Naive thymus-derived CD4-positive, alpha-beta T cell (primary cell): ENCODE data around the gene SCN2A. TPM values are rescaled to one million over a fixed set of nuclear protein-coding genes. Genes with fewer than 3 reads are reported as not detected.
"Not testable (repeated sequence)": the region's sequence is repeated elsewhere in the genome, so short reads cannot be mapped to it uniquely, and the experiment has no call there.

Experiments used
- ATAC-seq: fragments of 150-1000 bp; cut with Tn5 transposase; 2 replicates; pipeline ENCODE4 v1.10.0; 2021; ENCODE audit warnings: mild to moderate bottlenecking, moderate library complexity
- CTCF ChIA-PET: fragments of 350-600 bp; sonication (Branson Sonifier 250); formaldehyde crosslinking; loops from one replicate; lab custom pipeline; 2021; ENCODE audit warnings: antibody characterized with exemption; lab: Charles Lee
- POLR2A ChIA-PET: fragments of 350-600 bp; sonication (Branson Sonifier 250); formaldehyde crosslinking; loops from one replicate; lab custom pipeline; 2021; ENCODE audit warnings: antibody characterized with exemption, inconsistent platforms; lab: Charles Lee
- DNase-seq, 9 donors: peaks; one replicate each; pipeline versions ENCODE4 v3.0.0 to v3.0.0-alpha.2; 2020 to 2022; ENCODE audit warnings: mixed read lengths in 1 of 9
- H3K27ac ChIP-seq: one replicate; pipeline ENCODE4 v1.7.0; 2013; ENCODE audit warnings: mild to moderate bottlenecking, low read depth, low read length, moderate library complexity
- H3K27me3 ChIP-seq, 2 donors: one replicate each; pipeline ENCODE4 v1.7.0; 2013; ENCODE audit warnings: low read length in 2 of 2, mild to moderate bottlenecking in 2 of 2, moderate library complexity in 2 of 2; ENCODE audit not compliant: control insufficient read depth in 2 of 2, insufficient read depth in 2 of 2
- H3K36me3 ChIP-seq, 3 experiments: 1 replicate in 2 of 3; 2 replicates in 1 of 3; pipeline ENCODE4 v1.7.0; 2013; ENCODE audit warnings: low read length in 3 of 3, mild to moderate bottlenecking in 3 of 3, moderate library complexity in 1 of 3; ENCODE audit not compliant: insufficient read depth in 3 of 3, control insufficient read depth in 2 of 3
- H3K4me1 ChIP-seq, 2 donors: one replicate each; pipeline ENCODE4 v1.7.0; 2013; ENCODE audit warnings: low read length in 2 of 2, mild to moderate bottlenecking in 2 of 2, moderate library complexity in 1 of 2; ENCODE audit not compliant: control insufficient read depth in 2 of 2, insufficient read depth in 2 of 2
- H3K4me3 ChIP-seq: 2 replicates; pipeline ENCODE4 v1.7.0; 2013; ENCODE audit warnings: mild to moderate bottlenecking, low read length
- H3K9me3 ChIP-seq, 3 experiments: 1 replicate in 2 of 3; 2 replicates in 1 of 3; pipeline ENCODE4 v1.7.0; 2013; ENCODE audit warnings: low read length in 3 of 3; ENCODE audit not compliant: control insufficient read depth in 2 of 3
- H3K27ac Mint-ChIP-seq, 9 donors: one replicate each; pipeline ENCODE4 v1.8.0; 2020 to 2022; ENCODE audit warnings: mixed read lengths in 9 of 9, mild to moderate bottlenecking in 8 of 9, moderate library complexity in 5 of 9, inconsistent platforms in 2 of 9
- H3K27me3 Mint-ChIP-seq, 5 donors: one replicate each; pipeline ENCODE4 v1.8.0; 2021 to 2022; ENCODE audit warnings: mixed read lengths in 5 of 5, mild to moderate bottlenecking in 1 of 5
- H3K36me3 Mint-ChIP-seq, 5 donors: one replicate each; pipeline ENCODE4 v1.8.0; 2020 to 2022; ENCODE audit warnings: mixed read lengths in 5 of 5, mild to moderate bottlenecking in 3 of 5, inconsistent platforms in 1 of 5
- H3K4me1 Mint-ChIP-seq, 7 donors: one replicate each; pipeline ENCODE4 v1.8.0; 2020 to 2022; ENCODE audit warnings: mixed read lengths in 7 of 7, mild to moderate bottlenecking in 3 of 7, inconsistent platforms in 1 of 7
- H3K4me3 Mint-ChIP-seq, 10 donors: one replicate each; pipeline ENCODE4 v1.8.0; 2020 to 2022; ENCODE audit warnings: mild to moderate bottlenecking in 10 of 10, mixed read lengths in 10 of 10, moderate library complexity in 6 of 10, inconsistent platforms in 2 of 10
- H3K9me3 Mint-ChIP-seq, 11 donors: one replicate each; pipeline ENCODE4 v1.8.0; 2020 to 2022; ENCODE audit warnings: mixed read lengths in 11 of 11, mild to moderate bottlenecking in 4 of 11, inconsistent platforms in 1 of 11, moderate library complexity in 1 of 11
- intact Hi-C, 2 donors: fragments of 100-400 bp; cut with micrococcal nuclease; formaldehyde crosslinking; loops; one replicate each; pipeline ENCODE4 v1.15.1; 2023
- polyA plus RNA-seq, 2 donors: library from polyadenylated mRNA; unstranded; fragments of 300-500 nt; fragmentation: Illumina TruSeq; gene quantifications; one replicate each; pipeline ENCODE4 v1.2.3, GENCODE V29; 2021
- total RNA-seq, 6 experiments: library from RNA in 5 of 6; stranded (reverse) in 5 of 6; gene quantifications; 1 replicate in 5 of 6; 2 replicates in 1 of 6; pipeline ENCODE4 v1.2.3 and lab custom pipeline; 2021 to 2026

SCN2A gene
- total and polyA plus RNA-seq, 7 experiments from 2014 or later = not detected

GRCh38 chr2:165390875-165391274 is 151.7 kb downstream of the SCN2A start:
- CTCF ChIA-PET = no interaction called here

GRCh38 chr2:165391791-165392190 is 152.6 kb downstream of the SCN2A start:
- no peak overlapping the region for H3K27ac ChIP-seq
- no peaks in the 10 kb centered on the region for H3K27me3 ChIP-seq
- DNase-seq (no peak), ATAC-seq (no peak)
- no peaks in the 10 kb centered on the region for H3K36me3 Mint-ChIP-seq
- H3K4me1 ChIP-seq = no peaks in the 10 kb centered on the region
- H3K9me3 ChIP-seq = no peaks in the 10 kb centered on the region
- no peaks in the 10 kb centered on the region for H3K9me3 Mint-ChIP-seq
- CTCF ChIA-PET = no interaction called here
- intact Hi-C loops = loop anchor here in 1 of 2 donors (5.0 to 10.0 kb wide), 2 partner anchors 99 to 377 kb away; no protein-coding TSS in a partner anchor
- H3K4me3 ChIP-seq = no peak overlapping the region
- H3K27ac Mint-ChIP-seq = peak overlapping the region in 1 of 9 donors; percentile 58
- H3K27me3 Mint-ChIP-seq = peaks cover 14 to 27% (median 20%) of the 10 kb centered on the region in 5 donors
- H3K4me3 Mint-ChIP-seq = peak overlapping the region in 1 of 10 donors; percentile 52
- peaks cover 0 to 13% (median 3%) of the 10 kb centered on the region in 7 donors for H3K4me1 Mint-ChIP-seq
- POLR2A ChIA-PET = interaction anchor here (0.6 kb wide), 1 partner anchor 443 kb away, joined by 12 read pairs; no protein-coding TSS in a partner anchor
- H3K36me3 ChIP-seq = no peaks in the 10 kb centered on the region

More at GRCh38 chr2:165390875-165391274, 151.7 kb downstream of the SCN2A start:
- intact Hi-C loops = loop anchor here in 1 of 2 donors (5.0 to 10.0 kb wide), 2 partner anchors 99 to 376 kb away; no protein-coding TSS in a partner anchor
- Mint-ChIP-seq H3K4me3 (no peak overlapping the region), H3K27ac (no peak overlapping the region), H3K27me3 (peaks cover 11 to 24% (median 16%) of the 10 kb centered on the region in 5 donors), H3K36me3 (no peaks in the 10 kb centered on the region), H3K9me3 (no peaks in the 10 kb centered on the region), H3K4me1 (peaks cover 0 to 13% (median 3%) of the 10 kb centered on the region in 7 donors)
- Histone ChIP-seq H3K9me3 (no peaks in the 10 kb centered on the region), H3K27me3 (no peaks in the 10 kb centered on the region), H3K4me3 (no peak overlapping the region), H3K4me1 (no peaks in the 10 kb centered on the region), H3K27ac (no peak overlapping the region), H3K36me3 (no peaks in the 10 kb centered on the region)
- DNase-seq = no peak
- ATAC-seq = no peak
- POLR2A ChIA-PET = no interaction called here

GRCh38 chr2:165398603-165399002 is 159.4 kb downstream of the SCN2A start:
- H3K4me3 Mint-ChIP-seq, H3K36me3 ChIP-seq, DNase-seq, H3K4me1 Mint-ChIP-seq, H3K4me1 ChIP-seq, H3K9me3 Mint-ChIP-seq, H3K36me3 Mint-ChIP-seq, H3K27me3 ChIP-seq, H3K27ac ChIP-seq, ATAC-seq, POLR2A ChIA-PET, H3K9me3 ChIP-seq, H3K4me3 ChIP-seq: not testable (repeated sequence)
- peaks cover 18 to 37% (median 27%) of the 10 kb centered on the region in 5 donors for H3K27me3 Mint-ChIP-seq
- intact Hi-C loops = loop anchor here in 1 of 2 donors (10.0 kb wide), 1 partner anchor 384 kb away; no protein-coding TSS in a partner anchor
- H3K27ac Mint-ChIP-seq = peak overlapping the region in 1 of 9 donors; percentile 15
- CTCF ChIA-PET = interaction anchor here (0.9 kb wide), 1 partner anchor 476 kb away, joined by 3 read pairs; no protein-coding TSS in a partner anchor

DNA sequence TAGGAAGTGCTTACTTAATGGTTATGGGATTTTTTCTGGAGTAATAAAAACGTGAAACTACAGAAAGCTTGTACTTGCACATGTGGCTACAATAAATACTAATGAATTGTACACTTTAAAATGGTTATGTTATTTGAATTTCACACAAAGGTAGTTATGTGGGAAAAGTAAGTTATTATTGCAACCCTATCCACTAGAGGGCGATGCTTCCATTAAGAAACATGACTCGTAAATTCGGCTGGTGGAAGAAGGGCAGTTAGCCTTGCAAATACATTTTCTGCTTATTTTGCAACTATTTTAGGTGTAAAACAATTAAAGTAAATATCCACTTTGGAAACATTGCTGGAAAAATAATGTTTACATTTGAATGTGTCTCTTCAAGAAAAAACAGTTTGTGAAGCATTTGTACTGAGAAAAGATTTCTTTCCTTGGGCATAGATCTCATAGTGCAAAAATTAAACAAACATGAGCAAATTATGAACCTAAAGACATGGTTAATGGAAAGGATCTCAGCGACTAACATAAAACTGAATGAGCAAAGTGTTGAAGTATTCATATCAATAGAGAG is 162.2 kb downstream of the SCN2A start:
- Mint-ChIP-seq H3K27ac (no peak overlapping the region), H3K4me3 (no peak overlapping the region), H3K27me3 (peaks cover 14 to 35% (median 26%) of the 10 kb centered on the region in 5 donors), H3K36me3 (no peaks in the 10 kb centered on the region), H3K9me3 (peaks cover 0 to 1% (median 0%) of the 10 kb centered on the region in 11 donors), H3K4me1 (peaks cover 0 to 3% (median 0%) of the 10 kb centered on the region in 7 donors)
- Histone ChIP-seq H3K4me3 (no peak overlapping the region), H3K36me3 (no peaks in the 10 kb centered on the region), H3K27ac (no peak overlapping the region), H3K27me3 (no peaks in the 10 kb centered on the region), H3K9me3 (no peaks in the 10 kb centered on the region), H3K4me1 (no peaks in the 10 kb centered on the region)
- intact Hi-C loops = loop anchor here (1.0 to 10.0 kb wide), 6 partner anchors 293 to 727 kb away; partner anchors contain the start of genes SCN1A (in 2 of the 2) and TTC21B (in 1 of the 2)
- ChIA-PET POLR2A (no interaction called here), CTCF (interaction anchor here (0.6 to 3.2 kb wide), 4 partner anchors 12 to 481 kb away, joined by 3 to 17 read pairs (median 3); no protein-coding TSS in a partner anchor)
- peak in 7 of 9 donors; percentile 8 to 56 (median 39) for DNase-seq
- peak; percentile 60 for ATAC-seq

DNA sequence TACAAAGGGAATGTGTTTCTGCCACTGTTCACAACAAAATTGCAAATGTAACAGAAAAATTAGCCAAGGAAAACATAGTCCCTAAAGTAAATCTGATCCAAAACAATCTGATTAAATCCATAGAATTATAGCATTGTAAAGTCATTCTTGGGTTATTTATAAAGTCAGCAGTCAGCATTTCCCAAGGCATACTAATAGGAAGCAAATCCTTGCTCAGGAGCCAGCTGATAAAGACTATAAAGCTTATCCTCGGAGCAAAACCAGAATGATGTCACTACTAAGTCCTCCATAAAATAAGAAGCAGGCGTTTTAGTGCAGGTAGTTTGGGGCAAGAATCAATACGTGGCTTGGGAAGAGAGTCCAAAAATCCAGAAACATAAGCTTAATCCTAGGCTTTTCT is 162.9 kb downstream of the SCN2A start:
- peaks cover 0 to 1% (median 0%) of the 10 kb centered on the region in 11 donors for H3K9me3 Mint-ChIP-seq
- no peak overlapping the region for H3K4me3 Mint-ChIP-seq
- H3K4me1 Mint-ChIP-seq = peaks cover 0 to 3% (median 0%) of the 10 kb centered on the region in 7 donors
- Histone ChIP-seq H3K27me3 (no peaks in the 10 kb centered on the region), H3K4me1 (no peaks in the 10 kb centered on the region), H3K27ac (no peak overlapping the region), H3K4me3 (no peak overlapping the region), H3K9me3 (no peaks in the 10 kb centered on the region), H3K36me3 (no peaks in the 10 kb centered on the region)
- ATAC-seq (no peak), DNase-seq (no peak)
- ChIA-PET POLR2A (no interaction called here), CTCF (interaction anchor here (1.2 to 3.2 kb wide), 5 partner anchors 12 to 554 kb away, joined by 3 to 17 read pairs (median 3); no protein-coding TSS in a partner anchor)
- no peaks in the 10 kb centered on the region for H3K36me3 Mint-ChIP-seq
- H3K27me3 Mint-ChIP-seq = peaks cover 14 to 35% (median 29%) of the 10 kb centered on the region in 5 donors
- H3K27ac Mint-ChIP-seq = no peak overlapping the region
- intact Hi-C loops = loop anchor here in 1 of 2 donors (10.0 kb wide), 2 partner anchors 293 to 553 kb away; partner anchors contain the start of gene TTC21B

- intact Hi-C loops = loop anchor here in 1 of 2 donors (10.0 kb wide), 2 partner anchors 289 to 549 kb away; partner anchors contain the start of gene TTC21B
- Histone ChIP-seq H3K4me1 (no peaks in the 10 kb centered on the region), H3K36me3 (no peaks in the 10 kb centered on the region), H3K27me3 (no peaks in the 10 kb centered on the region), H3K27ac (no peak overlapping the region), H3K9me3 (no peaks in the 10 kb centered on the region), H3K4me3 (no peak overlapping the region)
- no peak overlapping the region for H3K4me3 Mint-ChIP-seq
- no peak overlapping the region for H3K27ac Mint-ChIP-seq
- no peak for DNase-seq
- CTCF ChIA-PET = no interaction called here
- ATAC-seq = no peak
- H3K9me3 Mint-ChIP-seq = no peaks in the 10 kb centered on the region
- no peaks in the 10 kb centered on the region for H3K36me3 Mint-ChIP-seq
- no peaks in the 10 kb centered on the region for H3K4me1 Mint-ChIP-seq
- POLR2A ChIA-PET = no interaction called here
- H3K27me3 Mint-ChIP-seq = peaks cover 0 to 25% (median 14%) of the 10 kb centered on the region in 5 donors
These were observed 167.0 kb downstream of the SCN2A start for GRCh38 chr2:165406173-165406572.
